CD4-positive, alpha-beta T cell treated with Interleukin-6 at 100 ng/mL for 8 hours (primary cell): ENCODE results near the gene BRPF1.
A peak's percentile ranks its signal among the peaks of the same experiment; 100 is the strongest.

Experiments used
- DNase-seq: peaks from one replicate; pipeline ENCODE4 v3.0.0-alpha.2; 2020; ENCODE audit warnings: mixed read lengths, low spot score

BRPF1 gene

DNA sequence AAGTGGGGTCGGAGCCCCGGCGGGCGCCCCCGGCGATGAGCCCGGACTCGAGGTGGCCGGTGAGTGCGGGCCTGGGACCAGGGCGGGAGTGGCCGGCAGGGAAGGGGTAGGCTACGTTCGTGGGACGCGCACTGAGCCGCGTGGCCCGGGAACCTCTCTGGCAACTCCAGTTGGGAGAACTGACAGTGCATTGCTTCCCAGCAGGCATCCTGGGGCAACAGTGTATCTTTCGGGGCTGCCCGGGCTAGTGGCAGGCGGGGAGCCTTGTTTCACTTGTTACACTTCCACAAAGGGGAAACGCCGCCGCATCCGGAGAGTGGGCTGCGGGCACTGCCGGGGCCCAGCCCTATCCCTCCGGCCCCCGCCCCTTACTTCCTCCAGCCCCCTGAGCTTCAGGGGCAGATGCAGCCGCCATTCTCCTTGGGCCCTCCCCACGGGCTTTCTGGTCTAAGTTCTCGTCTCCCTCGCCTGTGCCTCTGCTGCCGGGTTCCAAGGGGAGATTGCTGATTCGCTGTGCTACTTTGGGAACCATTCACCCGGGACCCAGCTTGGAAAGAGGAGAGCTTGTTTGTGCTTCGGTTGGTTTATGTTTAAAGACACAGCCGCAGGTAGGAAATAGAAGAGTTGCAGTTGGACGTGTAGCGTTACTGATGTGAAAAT is 675 bp downstream of the BRPF1 start:
- DNase-seq = peak; percentile 30

GRCh38 chr3:9732740-9733115 is 1.2 kb downstream of the BRPF1 start:
- no peak for DNase-seq

DNA sequence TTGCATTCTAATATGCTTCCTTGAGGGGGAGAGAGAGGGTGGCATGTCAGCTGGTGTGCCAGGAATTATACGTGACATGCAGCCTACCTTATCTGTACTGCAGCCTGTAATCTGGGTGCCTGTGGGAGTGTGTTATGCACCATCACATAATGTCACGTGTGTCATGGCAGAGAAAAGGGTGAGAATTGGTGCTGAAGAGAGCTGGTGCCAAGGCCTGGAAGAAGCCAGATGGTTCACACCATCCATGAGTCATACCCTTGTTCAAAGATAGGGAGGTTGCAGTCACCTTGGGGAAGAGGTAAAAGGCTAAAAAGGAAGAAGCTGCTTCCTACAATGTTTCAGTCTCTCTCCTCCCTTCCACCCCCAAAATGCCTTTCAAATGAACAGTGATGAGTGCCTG is 5.3 kb downstream of the BRPF1 start:
- no peak for DNase-seq

GRCh38 chr3:9739181-9739580 is 7.6 kb downstream of the BRPF1 start:
- DNase-seq = no peak

DNA sequence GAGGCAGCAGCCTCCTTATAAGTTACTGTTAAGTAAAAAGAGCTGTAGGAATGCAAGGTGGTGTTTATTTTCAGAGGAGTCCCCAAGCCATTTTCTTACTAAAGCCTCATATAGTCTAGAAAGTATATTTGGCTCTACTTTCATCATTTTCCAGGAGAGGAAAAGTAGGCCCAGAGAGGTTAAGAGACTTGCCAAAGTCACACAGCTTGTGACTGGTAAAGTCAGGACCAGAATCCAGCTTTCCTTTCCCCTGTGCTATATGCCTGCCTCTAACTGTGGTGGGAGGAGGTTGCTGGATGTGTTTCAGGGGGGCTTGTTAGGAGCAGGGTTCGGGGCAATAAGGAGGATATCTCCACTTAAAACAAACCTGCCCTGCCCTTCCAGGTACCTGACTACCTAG is 11.0 kb downstream of the BRPF1 start:
- DNase-seq = no peak

DNA sequence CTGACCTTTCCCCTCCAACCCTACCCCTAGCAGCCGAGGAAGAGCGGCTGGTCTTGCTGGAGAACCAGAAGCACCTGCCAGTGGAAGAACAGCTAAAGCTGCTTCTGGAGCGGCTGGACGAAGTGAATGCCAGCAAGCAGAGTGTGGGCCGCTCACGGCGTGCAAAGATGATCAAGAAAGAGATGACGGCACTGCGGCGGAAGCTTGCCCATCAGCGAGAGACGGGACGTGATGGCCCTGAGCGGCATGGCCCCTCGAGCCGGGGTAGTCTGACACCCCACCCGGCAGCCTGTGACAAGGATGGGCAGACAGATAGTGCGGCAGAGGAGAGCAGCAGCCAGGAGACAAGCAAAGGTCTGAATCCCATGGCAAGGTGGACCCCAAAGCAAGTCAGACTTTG is 12.0 kb downstream of the BRPF1 start:
- DNase-seq = no peak

DNA sequence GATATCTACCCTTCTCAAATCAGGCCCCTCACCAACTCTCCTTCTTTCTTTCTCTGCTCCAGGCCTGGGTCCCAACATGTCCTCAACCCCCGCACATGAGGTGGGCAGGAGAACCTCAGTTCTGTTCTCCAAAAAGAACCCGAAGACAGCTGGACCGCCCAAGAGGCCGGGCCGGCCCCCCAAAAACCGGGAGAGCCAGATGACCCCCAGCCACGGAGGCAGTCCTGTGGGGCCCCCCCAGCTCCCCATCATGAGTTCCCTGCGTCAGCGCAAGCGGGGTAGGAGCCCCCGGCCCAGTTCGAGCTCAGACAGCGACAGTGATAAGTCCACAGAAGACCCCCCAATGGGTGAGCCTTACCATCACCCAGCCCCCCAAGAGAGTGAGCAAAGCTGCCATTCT is 12.6 kb downstream of the BRPF1 start:
- no peak for DNase-seq

GRCh38 chr3:9745521-9745920 is 14.0 kb downstream of the BRPF1 start:
- no peak for DNase-seq

DNA sequence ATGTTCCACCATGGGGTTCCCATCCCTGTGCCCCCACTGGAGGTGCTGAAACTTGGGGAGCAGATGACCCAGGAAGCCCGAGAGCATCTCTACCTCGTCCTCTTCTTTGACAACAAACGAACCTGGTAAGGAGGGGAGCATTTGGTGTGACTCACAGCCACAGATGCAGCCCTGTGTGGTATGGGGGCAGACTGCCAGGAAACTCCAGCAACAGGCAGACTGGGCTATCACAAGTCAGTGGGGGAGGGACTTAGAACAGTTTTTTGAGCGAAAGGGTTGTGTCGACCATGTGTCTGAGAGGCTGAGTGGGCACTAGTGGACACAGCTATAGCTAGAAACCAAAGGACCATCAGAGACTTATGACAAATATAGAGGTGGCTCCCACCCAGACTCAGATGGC is 14.8 kb downstream of the BRPF1 start:
- no peak for DNase-seq

DNA sequence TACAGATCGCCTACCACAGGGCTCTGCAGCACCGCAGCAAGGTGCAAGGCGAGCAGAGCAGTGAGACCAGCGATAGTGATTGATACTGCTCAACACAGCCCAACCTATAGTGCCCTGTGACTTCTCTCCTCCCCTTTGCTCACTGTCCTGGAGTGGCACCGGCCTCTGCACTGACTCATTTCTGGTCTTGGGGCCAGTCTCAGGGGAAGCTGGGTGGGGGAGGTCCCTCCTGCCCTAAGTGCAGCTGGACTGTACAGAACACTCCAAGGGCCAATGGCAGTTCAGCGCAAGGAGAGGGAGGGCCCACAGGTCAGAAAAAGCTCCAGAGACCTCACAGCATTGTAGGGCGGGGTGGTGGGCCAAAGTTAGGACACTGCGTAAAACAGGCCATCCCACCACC is 15.7 kb downstream of the BRPF1 start:
- no peak for DNase-seq

GRCh38 chr3:9748031-9748430 is 16.5 kb downstream of the BRPF1 start:
- no peak for DNase-seq

GRCh38 chr3:9749296-9749644 is 17.7 kb downstream of the BRPF1 start:
- DNase-seq = no peak

DNA sequence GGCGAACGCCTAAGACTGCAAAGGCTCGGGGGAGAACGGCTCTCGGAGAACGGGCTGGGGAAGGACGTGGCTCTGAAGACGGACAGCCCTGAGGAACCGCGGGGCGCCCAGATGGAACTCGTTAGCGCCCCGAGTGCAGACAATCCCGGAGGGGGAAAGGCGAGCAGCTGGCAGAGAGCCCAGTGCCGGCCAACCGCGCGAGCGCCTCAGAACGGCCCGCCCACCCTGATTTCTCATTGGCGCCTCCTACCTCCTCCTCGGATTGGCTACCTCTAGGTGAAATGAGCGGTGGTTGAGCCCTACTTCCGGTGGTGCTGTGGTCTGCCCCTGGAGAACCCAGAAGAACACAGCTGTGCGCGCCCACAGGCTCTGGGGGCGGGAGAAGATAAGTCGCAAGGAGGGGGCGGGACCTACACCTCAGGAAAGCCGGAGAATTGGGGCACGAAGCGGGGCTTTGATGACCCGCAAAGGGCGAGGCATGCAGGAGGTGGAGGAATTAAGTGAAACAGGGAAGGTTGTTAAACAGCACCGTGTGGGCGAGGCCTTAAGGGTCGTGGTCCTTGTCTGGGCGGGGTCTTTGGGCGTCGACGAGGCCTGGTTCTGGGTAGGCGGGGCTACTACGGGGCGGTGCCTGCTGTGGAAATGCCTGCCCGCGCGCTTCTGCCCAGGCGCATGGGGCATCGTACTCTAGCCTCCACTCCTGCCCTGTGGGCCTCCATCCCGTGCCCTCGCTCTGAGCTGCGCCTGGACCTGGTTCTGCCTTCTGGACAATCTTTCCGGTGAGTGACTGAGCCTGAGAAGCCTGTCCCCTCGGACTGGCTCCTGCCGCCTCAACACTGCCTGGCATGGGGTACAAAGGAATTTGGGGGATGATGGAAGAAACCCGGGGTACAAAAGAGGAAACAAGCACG is 18.4 kb downstream of the BRPF1 start, which contains the start of gene OGG1:
Gene OGG1 (plus strand): TSS at position 308 of the 911 bp plus-strand sequence. CDS start 335 bp downstream, at position 643.
- peak; percentile 96 for DNase-seq

DNA sequence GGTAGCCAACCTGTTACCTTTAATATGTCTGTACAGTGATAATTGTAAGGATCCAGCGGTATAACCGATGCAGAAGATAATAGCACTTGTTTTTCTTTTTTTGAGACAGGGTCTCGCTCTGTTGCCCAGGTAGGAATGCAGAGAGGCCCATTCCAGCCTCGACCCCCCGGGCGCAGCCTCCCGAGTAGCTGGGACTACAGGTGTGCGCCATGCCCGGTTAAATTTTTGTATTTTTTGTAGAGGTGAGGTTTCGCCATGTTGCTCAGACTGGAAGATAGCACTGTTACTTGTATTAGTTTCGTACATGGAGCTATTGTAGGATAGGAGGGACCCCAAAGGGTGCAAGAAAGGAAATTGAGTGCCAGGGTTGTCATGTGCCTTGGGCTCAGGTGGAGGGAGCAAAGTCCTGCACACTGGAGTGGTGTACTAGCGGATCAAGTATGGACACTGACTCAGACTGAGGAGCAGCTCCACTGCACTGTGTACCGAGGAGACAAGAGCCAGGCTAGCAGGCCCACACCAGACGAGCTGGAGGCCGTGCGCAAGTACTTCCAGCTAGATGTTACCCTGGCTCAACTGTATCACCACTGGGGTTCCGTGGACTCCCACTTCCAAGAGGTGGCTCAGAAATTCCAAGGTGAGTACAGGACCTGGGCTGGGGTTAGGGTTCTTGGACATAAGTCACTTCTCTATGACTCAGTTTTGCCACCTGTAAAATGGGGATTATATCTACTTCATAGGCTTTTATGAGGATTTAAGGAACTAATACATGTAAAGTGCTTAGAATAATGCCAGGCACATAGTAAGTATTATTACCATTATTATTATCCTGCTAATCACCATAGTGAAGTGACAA is 19.2 kb downstream of the BRPF1 start:
- no peak for DNase-seq

DNA sequence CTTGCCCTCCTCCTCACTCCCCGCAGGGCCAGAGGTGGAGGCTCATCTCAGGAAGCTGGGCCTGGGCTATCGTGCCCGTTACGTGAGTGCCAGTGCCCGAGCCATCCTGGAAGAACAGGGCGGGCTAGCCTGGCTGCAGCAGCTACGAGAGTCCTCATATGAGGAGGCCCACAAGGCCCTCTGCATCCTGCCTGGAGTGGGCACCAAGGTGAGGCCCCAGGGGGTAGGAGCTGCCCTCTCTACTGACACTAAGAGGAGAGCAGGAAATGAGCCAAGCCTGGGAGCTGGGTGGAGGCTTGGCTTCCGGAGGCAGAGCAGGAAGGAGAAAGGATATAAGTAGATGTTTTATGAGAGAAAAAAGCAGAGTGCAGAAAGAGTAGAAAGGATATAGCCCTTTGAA is 23.1 kb downstream of the BRPF1 start:
- no peak for DNase-seq

DNA sequence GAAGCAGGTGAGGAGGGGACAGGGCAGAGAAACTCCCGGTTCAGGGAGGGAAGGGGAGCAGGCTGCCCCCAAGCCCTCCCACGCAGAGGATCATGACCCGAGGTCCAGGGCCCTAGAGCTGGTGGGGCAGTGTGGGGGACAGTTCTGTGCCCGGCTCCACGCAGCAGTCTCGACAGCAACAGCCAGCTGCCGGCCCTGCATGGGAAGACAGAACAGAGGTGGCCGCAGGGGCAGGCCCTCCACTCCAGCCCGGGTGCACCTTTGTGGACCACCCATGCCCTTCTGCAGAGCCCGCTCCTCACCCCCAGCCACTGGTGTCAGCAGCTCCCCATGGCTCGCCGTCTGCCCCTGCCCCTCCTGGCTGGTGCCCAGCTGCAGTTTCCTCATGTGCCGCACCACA is 25.9 kb downstream of the BRPF1 start:
- no peak for DNase-seq

DNA sequence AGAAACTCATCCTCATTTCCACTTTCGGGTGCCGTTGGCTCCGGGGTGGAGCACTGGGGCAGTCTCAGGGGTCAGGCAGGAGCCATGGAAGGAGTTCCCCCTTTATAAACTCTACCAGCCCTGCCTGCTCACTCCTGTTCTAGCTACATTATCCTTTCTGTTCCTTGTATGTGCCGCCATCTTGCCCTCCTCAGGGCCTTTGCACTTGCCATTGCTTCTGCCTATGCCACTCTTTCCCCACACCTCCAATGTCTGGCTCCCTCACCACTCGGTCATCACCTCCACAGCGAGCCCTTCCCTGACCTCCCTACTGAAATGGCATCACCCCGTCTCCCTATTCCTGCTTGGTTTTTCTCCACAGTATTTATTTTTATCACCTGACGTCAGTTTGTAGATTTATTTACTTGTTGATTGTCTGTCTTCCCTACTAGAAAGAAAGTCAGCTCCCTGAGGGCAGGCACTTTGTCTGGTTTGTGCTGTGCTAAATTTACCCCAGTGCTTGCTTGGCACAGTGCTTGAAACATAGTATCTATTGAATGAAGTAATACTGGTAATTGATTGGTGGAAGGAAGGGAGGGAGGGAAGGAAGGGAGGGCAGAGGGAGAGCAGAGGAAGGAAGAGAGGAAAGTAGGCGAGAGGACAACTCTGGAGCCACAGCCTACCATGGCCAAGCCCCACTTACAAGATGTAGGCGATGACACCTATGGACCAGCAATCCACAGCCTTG is 29.4 kb downstream of the BRPF1 start:
- no peak for DNase-seq

- no peak for DNase-seq
Observed at GRCh38 chr3:9761919-9762318, 30.4 kb downstream of the BRPF1 start.

DNA sequence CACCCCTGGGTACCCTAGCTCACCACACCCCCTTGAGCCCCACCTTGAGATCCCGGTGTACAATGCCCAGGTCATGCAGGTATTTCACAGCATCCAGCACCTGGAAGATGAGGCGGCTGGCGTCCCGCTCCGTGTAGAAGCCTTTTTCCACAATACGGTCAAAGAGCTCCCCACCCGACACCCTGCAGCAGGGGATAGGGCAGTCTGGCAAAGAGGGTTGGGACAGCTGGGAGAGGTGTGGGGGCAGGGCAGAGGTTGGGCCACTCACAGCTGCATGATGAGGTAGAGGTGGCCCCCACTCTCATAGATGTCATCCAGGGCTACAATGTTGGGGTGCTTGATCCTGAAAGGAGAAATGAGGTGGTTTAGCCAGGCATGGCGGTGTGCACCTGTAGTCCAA is 31.3 kb downstream of the BRPF1 start:
- no peak for DNase-seq

- no peak for DNase-seq
Observed at GRCh38 chr3:9765865-9766264, 34.3 kb downstream of the BRPF1 start.

DNA sequence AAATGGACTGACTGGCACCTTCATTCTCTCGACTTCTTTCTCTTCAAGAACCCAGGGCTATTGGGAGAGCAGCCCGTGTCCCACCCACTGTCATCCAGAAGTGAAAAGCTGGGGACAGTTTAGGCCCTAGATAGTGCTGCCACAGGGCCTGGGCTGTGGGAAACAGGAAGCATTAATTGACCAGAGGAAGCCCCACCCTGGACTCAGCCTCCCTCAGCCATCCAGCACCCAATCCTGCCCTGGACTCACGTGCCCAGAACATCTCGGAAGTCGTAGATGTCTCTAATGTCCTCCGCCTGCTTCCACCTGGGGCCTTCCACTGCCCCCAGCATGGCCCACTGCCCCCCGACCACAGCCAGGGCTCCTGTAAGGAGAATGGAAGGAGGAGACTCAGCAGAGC is 35.9 kb downstream of the BRPF1 start:
- no peak for DNase-seq
